Spleen (tissue), 7 donors: ENCODE results near the gene EPHA3.

ENCODE experiments used
- CTCF ChIP-seq, 11 experiments: fragments of 200-600 bp in 7 of 11; fragments of 450-650 bp in 4 of 11; sonication (generic) in 4 of 11; IDR thresholded peaks in 8 of 11; conservative IDR thresholded peaks in 3 of 11; 1 replicate in 7 of 11; 2 replicates in 4 of 11; pipeline versions ENCODE4 v1.4.0 to v1.8.0; 2016 to 2021; ENCODE audit warnings: antibody characterized with exemption in 11 of 11, inconsistent platforms in 4 of 11, mild to moderate bottlenecking in 1 of 11
- POLR2A ChIP-seq, 3 donors: fragments of 450-650 bp; IDR thresholded peaks; one replicate each; pipeline ENCODE4 v1.5.1; 2017; ENCODE audit warnings: antibody characterized with exemption in 3 of 3, mild to moderate bottlenecking in 1 of 3
- donor health status: DM: no; HTN: no; CAD: no; lungs with moderate emphysema.
- donor health status: DM: no; HTN: no; CAD: no.
- donor health status: DM: no; HTN: no; CAD: no.

- TF ChIP-seq CTCF (IDR thresholded peaks at IDR 0.05 in 8 of 11, conservative IDR thresholded peaks at IDR 0.05 in 3 of 11) (no peak), POLR2A (IDR thresholded peaks at IDR 0.05) (no peak)
Measured at GRCh38 chr3:89101921-89102320, 5.5 kb upstream of the EPHA3 start.
